Endothelial cell of umbilical vein (primary cell): ENCODE results near the gene MTHFR. TPM values are rescaled to one million over a fixed set of nuclear protein-coding genes. Genes with fewer than 3 reads are reported as not detected.

Experiments used
- BruUV-seq: library from RNA; stranded (reverse); fragments of 400-500 nt; replicated peaks from 2 replicates; lab custom pipeline; 2021; lab: Mats Ljungman, UMichigan
- CTCF ChIA-PET: fragments of 300-600, 350-600 bp; sonication (Branson Sonifier 250); formaldehyde crosslinking; loops from one replicate; lab custom pipeline; 2021; ENCODE audit warnings: antibody characterized with exemption, inconsistent platforms; lab: Charles Lee
- POLR2A ChIA-PET: fragments of 300-600, 350-600 bp; sonication (Branson Sonifier 250); formaldehyde crosslinking; loops from one replicate; lab custom pipeline; 2021; ENCODE audit warnings: antibody characterized with exemption, inconsistent platforms; lab: Charles Lee
- DNase-seq: peaks from one replicate; pipeline ENCODE4 v3.0.0-alpha.2; 2011; ENCODE audit warnings: low read depth, low spot score
- FAIRE-seq: peaks from 2 replicates; lab custom pipeline; 2011; peaks lifted over from hg19 to GRCh38; lab: Jason Lieb, UNC
- H2AFZ ChIP-seq: 2 replicates; pipeline ENCODE4 v1.6.0; 2012; ENCODE audit warnings: low read depth, low read length, control low read depth, inconsistent platforms
- H3K27ac ChIP-seq: 2 replicates; pipeline ENCODE4 v1.5.1; 2011; ENCODE audit warnings: low read depth, mild to moderate bottlenecking, control low read depth, low read length, moderate library complexity; ENCODE audit not compliant: insufficient read depth
- H3K27me3 ChIP-seq, 2 experiments: 2 replicates each; pipeline versions ENCODE4 v1.6.0 to v1.6.1; 2011; ENCODE audit warnings: low read length in 2 of 2, mixed read lengths in 1 of 2; ENCODE audit not compliant: control insufficient read depth in 2 of 2, insufficient read depth in 2 of 2
- H3K36me3 ChIP-seq, 2 experiments: 2 replicates in 1 of 2; 3 replicates in 1 of 2; pipeline ENCODE4 v1.5.1; 2011; ENCODE audit warnings: low read length in 2 of 2, mild to moderate bottlenecking in 1 of 2, moderate library complexity in 1 of 2; ENCODE audit not compliant: control insufficient read depth in 2 of 2, insufficient read depth in 2 of 2; ENCODE audit errors: extremely low read depth in 1 of 2
- H3K4me1 ChIP-seq: 3 replicates; pipeline ENCODE4 v1.5.1; 2011; ENCODE audit warnings: mild to moderate bottlenecking, low read length; ENCODE audit not compliant: control insufficient read depth, insufficient read depth; ENCODE audit errors: extremely low read depth
- H3K4me2 ChIP-seq: 2 replicates; pipeline ENCODE4 v1.6.1; 2011; ENCODE audit warnings: low read length, control low read depth, mixed read lengths; ENCODE audit not compliant: insufficient read depth
- H3K4me3 ChIP-seq, 3 experiments: fragments of 200-600 bp in 1 of 3; sonication (generic), shearing (Covaris generic) in 1 of 3; replicated peaks in 1 of 3; 2 replicates each; pipeline ENCODE4 v1.5.1; 2011 to 2016; ENCODE audit warnings: control low read depth in 3 of 3, low read length in 3 of 3, mild to moderate bottlenecking in 2 of 3, inconsistent platforms in 1 of 3, low read depth in 1 of 3, moderate library complexity in 1 of 3; ENCODE audit not compliant: insufficient read depth in 1 of 3
- H3K79me2 ChIP-seq: 2 replicates; pipeline ENCODE4 v1.6.0; 2012; ENCODE audit warnings: low read length, inconsistent platforms; ENCODE audit not compliant: control insufficient read depth, insufficient read depth
- H3K9ac ChIP-seq: replicated peaks from 2 replicates; pipeline ENCODE3; 2011; ENCODE audit warnings: low read length, control low read depth; ENCODE audit not compliant: insufficient read depth; ENCODE audit errors: extremely low read depth
- H3K9me1 ChIP-seq: replicated peaks from 3 replicates; pipeline ENCODE4 v1.6.0; 2011; ENCODE audit warnings: mild to moderate bottlenecking, low read length; ENCODE audit not compliant: control insufficient read depth, insufficient read depth; ENCODE audit errors: extremely low read depth
- H3K9me3 ChIP-seq: replicated peaks from 2 replicates; pipeline ENCODE4 v1.5.1; 2012; ENCODE audit warnings: low read length, inconsistent platforms; ENCODE audit not compliant: control insufficient read depth, insufficient read depth
- H4K20me1 ChIP-seq: replicated peaks from 2 replicates; pipeline ENCODE3; 2011; ENCODE audit warnings: mild to moderate bottlenecking, low read length; ENCODE audit not compliant: control insufficient read depth, insufficient read depth; ENCODE audit errors: extremely low read depth
- FOS ChIP-seq: IDR thresholded peaks from 2 replicates; pipeline ENCODE4 v1.6.1; 2011; ENCODE audit warnings: mild to moderate bottlenecking, low read length, moderate library complexity, borderline replicate concordance; ENCODE audit not compliant: insufficient read depth
- POLR2AphosphoS5 ChIP-seq: IDR thresholded peaks from 2 replicates; pipeline ENCODE4 v1.6.1; 2012; ENCODE audit warnings: low read depth, mild to moderate bottlenecking, control low read depth, low read length, moderate library complexity; ENCODE audit not compliant: insufficient read depth
- dilution Hi-C: fragments of 300-500 bp; cut with MboI; formaldehyde crosslinking; loops from one replicate; pipeline ENCODE4 v1.15.0; 2019; ENCODE audit warnings: low sequenced_read_pairs; ENCODE audit not compliant: extremely low pct_ligation_motif_present
- intact Hi-C: fragments of 100-400 bp; cut with micrococcal nuclease; formaldehyde crosslinking; loops from one replicate; pipeline ENCODE4 v1.10.0; 2022
- polyA plus RNA-seq, 4 experiments: library from polyadenylated mRNA; depleted of rRNA in 3 of 4; stranded (reverse) in 3 of 4; unstranded in 1 of 4; fragments of >200 nt; gene quantifications; 2 replicates each; pipeline versions ENCODE4 v1.2.1 to v1.2.3, GENCODE V29; 2011 to 2012; ENCODE audit warnings: missing spikeins in 1 of 4
- total RNA-seq: library from RNA; stranded (reverse); gene quantifications from 2 replicates; pipeline ENCODE4 v1.2.3, GENCODE V29; 2021
- TF ChIP-seq, protein P1 (sequence below): IDR thresholded peaks from 2 replicates; pipeline ENCODE4 v1.6.1; 2011; ENCODE audit not compliant: insufficient read depth, insufficient read length

MTHFR gene
- total and polyA plus RNA-seq, 2 donors (not counting 3 experiments of a cell fraction or from before 2014, with no cell fraction given) = 13.8 to 25.3 TPM

DNA sequence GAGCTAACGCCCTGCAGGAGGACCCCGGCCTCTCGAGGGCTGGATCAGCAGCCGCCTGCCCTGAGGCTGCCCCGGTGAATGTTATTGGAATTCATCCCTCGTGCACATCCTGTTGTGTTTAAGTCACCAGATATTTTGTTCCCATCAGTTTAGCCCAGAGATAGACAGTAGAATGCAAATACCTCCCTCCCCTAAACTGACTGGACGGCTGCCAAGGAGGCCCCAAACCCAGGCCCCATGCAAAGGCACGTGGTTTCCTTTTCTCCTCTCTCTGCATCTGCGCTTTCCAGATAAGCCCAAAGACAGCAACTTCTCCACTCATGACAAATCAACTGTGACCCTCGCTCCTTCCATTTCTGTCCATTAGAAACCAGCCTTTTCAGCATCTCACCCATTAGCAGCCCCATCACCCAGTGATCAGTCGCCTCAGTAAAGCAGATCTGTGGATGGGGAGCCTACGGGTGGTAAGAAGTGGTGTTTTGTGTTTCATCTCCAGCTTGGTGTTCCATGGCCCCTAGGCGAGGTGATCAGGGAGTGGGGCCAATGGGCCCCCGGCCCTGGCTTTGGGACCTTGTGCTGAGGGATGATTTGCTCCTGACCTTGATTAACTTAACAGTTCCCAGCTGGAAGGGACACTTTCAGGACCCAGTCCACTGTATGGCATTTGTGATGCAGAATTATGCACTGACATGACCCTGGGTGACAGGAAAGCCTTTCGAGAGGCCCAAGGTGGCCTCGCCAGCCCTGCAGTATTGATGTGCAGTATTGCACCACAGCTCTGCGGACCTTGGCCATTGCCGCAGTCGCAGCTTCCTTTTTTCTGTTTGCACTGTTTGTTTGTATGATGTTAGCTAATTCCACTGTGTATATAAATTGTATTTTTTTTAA, 36.6 kb upstream of the MTHFR start:
- Histone ChIP-seq H3K36me3 (peaks cover 16 to 42% of the 10 kb centered on the region in 2 experiments), H3K9me3 (no peaks in the 10 kb centered on the region), H3K4me1 (peaks cover 7% of the 10 kb centered on the region), H4K20me1 (no peaks in the 10 kb centered on the region), H3K27ac (no peak overlapping the region), H3K4me3 (no peak overlapping the region), H3K79me2 (no peaks in the 10 kb centered on the region), H3K27me3 (no peaks in the 10 kb centered on the region), H3K9ac (no peak overlapping the region), H3K9me1 (no peaks in the 10 kb centered on the region), H2AFZ (no peak overlapping the region), H3K4me2 (no peak overlapping the region)
- FAIRE-seq (no peak), DNase-seq (peak; percentile 94)
- intact Hi-C loops (no loop called here), dilution Hi-C loops (no loop called here)
- CTCF ChIA-PET = interaction anchor here (0.8 kb wide), 1 partner anchor 125 kb away, joined by 3 read pairs; no protein-coding TSS in a partner anchor
- BruUV-seq = TSS peak; percentile 13
- POLR2A ChIA-PET = interaction anchor here (2.5 kb wide), 1 partner anchor 66 kb away, joined by 16 read pairs; no protein-coding TSS in a partner anchor
- TF ChIP-seq, protein P1, sequence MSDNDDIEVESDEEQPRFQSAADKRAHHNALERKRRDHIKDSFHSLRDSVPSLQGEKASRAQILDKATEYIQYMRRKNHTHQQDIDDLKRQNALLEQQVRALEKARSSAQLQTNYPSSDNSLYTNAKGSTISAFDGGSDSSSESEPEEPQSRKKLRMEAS = peak; percentile 59
- no peak for TF ChIP-seq FOS
- TF ChIP-seq POLR2AphosphoS5 = no peak
